HG02588 (cell line): ENCODE data around the gene DCUN1D2.
"Not testable (repeated sequence)": the region's sequence is repeated elsewhere in the genome, so short reads cannot be mapped to it uniquely, and the experiment has no call there.

Experiments
- ATAC-seq: cut with Tn5 transposase; IDR thresholded peaks from one replicate; pipeline ENCODE4 v1.9.1; 2021; ENCODE audit warnings: mild to moderate bottlenecking, moderate library complexity; ENCODE audit not compliant: unreplicated experiment

The DCUN1D2 gene

GRCh38 chr13:113491982-113492381 lies 1.5 kb upstream of the DCUN1D2 start:
- ATAC-seq, result no peak

DNA sequence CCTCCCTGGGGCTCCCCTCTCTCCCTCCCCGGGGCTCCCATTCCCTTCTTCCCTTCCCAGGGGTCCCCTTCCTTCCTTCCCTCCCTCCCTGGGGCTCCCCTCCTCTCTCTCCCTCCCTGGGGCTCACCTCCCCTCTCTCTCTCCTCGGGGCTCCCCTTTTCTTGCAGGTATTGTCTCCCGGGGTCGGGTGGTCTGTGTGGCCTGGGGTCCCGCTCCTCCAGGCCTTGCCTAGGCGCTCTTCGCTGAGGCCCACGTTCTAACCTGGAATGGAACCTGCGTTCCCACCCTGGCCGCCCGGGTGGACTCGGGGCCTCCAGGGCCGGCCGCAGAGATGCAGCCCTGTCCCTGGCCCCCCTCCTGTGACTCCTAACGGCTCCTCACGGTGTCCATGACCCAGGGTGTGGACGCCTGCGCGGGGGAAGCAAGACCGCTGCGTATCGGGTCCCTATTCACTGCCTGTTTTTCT lies 940 bp upstream of the DCUN1D2 start:
- ATAC-seq, result no peak

- peak; percentile 15 for ATAC-seq
Observed at GRCh38 chr13:113489549-113490495, 689 bp downstream of the DCUN1D2 start.

- ATAC-seq, result no peak
Observed at GRCh38 chr13:113489171-113489548, 1.4 kb downstream of the DCUN1D2 start.

GRCh38 chr13:113488283-113488682 lies 2.2 kb downstream of the DCUN1D2 start:
- ATAC-seq, result no peak

GRCh38 chr13:113486698-113487097 lies 3.8 kb downstream of the DCUN1D2 start:
- ATAC-seq, result no peak

DNA sequence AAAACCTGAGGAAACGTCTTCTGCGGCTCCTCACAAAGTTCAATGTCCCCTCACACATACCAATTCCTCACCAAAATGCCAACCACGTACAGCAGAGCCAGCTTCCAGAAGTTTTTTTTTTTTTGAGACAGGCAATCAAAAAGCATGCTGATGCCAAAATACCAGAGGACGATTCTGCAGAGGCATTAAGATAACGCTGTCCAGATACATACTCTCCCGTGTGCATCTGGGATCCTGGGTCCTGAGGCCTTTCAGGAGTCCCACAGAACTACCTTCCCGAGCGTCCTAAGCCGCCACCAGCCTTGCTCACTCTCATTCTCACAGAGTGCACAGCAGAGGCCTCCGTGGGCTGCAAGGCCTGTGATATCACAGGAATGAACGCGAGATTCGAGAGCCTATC lies 5.0 kb downstream of the DCUN1D2 start:
- no peak for ATAC-seq

DNA sequence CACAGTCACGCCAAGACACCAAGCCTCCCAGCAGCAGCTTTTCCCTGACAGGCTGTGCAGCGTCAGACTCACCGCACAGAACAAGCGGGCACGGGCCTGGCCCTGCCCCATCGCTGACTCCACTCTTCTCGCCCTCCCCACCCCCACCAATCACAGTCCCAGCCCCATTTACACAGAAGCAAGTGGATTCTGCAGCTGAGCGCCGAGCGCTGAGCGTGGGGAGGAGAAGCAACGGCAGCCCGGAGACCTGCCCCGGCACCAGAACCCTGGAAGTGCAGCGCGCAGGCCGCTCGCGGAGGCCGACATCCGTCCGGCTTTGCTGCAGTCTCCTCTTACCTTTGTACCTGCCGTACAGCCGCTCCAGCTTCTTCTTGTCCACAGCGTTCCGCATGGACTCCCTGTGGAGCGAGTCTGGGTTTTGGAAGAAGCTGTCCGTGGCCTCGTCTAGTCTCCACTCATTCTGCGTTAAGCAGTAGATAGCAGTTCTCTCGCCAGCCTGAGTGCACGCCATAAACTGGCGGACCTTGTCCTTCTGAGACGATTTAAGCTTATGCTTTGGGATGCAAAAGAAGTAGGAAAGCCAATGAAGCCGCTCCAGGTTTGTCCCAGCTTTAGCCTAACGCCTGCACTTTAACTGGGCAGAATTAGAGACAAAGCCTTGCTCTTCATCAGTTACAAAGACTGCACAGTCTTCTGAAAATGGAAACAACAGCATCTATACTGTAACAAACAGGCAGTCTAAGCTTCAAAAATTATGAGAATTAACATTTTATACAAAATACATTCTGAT lies 6.8 kb downstream of the DCUN1D2 start:
- ATAC-seq, result no peak

DNA sequence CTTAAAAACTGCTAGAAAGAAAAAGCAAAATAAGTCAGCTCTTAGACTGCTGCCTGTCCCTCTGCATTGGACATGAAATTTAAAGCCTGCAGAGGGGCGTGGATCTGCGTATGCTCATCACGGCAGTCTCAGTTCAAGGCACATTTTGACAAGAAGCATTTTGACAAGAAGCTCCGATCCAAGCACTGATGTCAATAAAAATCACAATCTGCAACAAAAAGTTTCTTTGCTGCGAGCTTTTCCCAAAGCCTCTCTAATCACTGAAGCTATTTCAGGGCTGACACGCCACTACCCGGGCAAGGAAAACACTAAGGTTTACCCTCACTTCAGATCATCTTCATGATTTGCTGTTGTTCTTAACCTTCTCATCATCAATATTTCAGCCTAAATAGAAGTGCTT lies 7.4 kb downstream of the DCUN1D2 start:
- no peak for ATAC-seq

DNA sequence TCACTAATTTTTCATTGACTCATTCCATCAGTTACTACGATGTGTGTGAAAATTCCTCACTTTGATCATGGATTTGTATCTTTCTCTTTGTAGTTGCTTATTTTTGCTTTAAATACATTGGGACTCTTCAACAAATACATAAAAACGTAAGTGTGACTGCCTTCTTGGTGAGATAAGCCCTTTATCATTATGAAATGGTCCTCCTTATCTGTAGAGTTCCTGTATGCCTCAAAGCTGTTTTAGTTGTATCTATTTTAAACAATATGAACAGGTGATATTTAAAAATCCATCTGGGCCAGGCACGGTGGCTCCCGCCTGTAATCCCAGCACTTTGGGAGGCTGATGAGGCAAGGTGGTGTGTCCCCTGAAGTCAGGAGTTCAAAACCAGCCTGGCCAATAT lies 11.3 kb downstream of the DCUN1D2 start:
- ATAC-seq, result no peak

- no peak for ATAC-seq
Observed at GRCh38 chr13:113477724-113478123, 12.8 kb downstream of the DCUN1D2 start.

DNA sequence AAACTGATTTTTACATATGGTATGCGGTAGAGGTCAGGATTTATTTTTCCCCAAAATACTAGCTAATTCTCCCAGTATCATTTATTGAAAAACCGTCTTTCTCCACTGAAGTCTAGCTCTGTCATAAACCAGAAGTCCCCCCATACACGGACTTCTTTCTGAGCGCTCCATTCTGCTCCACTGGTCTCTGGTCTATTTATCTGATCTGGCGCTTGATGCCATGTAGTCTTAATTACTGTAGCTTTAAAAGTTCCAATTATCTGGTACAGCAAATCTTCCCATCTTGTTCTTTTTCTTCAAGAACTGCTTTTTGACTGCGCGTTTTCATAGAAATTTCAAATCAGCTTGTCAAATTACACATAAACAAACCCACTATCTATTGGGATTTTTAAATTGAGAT lies 13.7 kb downstream of the DCUN1D2 start:
- ATAC-seq, result no peak

DNA sequence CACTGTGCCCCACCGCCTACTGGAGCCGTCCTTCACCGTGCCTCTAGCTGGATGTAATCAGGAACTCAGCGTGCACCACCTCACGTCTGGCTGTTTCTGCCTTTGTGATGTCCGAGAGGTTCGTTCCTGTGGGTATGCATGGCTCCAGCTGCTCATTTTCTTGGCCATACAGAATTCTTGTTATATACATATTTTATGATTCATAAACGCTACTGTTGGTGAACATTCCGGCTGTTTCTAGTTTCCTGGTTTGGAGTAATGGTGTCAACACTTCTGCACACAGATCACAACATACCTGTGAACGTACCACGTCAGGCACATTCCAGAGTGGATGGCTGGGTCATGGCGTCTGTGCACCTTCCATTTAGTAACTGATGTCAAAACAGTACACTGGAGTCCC lies 14.6 kb downstream of the DCUN1D2 start:
- ATAC-seq, result no peak

DNA sequence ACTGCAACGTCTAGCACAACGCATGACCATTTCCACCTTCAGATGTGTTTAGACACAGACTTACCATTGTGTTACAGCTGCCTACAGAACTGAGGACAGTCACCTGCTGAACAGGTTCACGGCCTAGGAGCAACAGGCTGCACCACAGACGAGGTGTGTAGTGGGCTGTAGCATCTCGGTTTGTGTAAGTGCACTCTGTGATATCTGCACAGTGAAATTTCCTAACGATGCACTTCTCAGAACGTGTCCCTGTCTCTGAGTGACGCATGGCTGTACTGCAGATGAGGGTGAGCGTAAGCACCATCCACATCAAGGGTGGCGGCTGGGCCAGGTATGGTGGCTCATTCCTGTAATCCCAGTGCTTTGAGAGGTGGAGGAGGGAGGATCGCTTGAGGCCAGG lies 15.2 kb downstream of the DCUN1D2 start:
- no peak for ATAC-seq

- ATAC-seq, result no peak
Observed at GRCh38 chr13:113474179-113474578, 16.3 kb downstream of the DCUN1D2 start.

DNA sequence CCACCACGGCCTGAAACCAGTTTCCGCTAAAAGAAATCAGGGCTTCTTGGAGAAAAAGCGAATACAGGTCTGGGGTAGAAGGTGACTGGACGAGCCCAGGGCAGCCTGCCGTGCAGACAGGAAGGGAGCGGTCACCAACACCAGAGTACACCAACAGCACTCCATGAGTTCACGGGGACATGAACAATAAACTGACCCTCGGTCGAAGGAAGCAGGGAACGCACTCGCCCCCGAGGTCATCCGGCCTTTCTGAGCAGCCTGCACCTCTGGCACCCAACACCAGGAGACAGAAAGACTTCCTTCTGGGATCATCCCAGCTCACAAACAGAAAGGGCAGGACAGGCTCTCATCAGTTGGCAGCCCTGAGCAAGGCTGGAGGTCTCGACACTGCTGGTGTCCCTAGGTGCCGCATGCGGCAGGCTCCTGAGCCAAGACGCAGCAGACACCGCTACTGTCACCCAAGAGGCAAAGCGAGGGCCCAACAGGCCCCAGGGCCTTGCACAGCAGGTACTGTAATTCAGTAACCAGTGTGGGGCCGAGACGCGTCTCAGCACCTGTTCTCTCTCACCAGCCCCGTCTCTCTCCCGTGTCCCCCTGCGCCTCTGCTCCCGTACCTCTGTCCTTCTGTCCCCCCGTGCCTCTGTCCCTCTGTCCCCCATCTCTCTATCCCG lies 18.0 kb downstream of the DCUN1D2 start:
- ATAC-seq, result no peak

DNA sequence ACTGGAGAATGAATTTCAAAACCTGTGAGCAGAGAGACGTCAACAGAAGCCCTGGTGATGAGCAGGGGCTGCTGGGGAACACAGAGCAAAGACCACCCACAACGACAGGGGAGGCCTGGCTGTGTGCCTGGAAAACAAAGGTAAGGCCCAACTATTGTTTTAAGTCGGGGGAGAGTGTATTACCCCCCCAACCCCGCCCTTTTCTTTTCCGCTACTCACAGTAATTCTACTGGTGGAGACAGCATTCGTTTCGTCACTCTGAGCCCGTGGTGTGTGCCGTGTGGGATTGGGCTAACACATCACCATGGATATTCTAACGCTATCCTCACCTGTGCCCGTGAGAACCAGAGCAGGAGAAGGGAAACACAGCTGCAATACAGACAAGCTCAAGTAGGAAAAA lies 18.7 kb downstream of the DCUN1D2 start:
- no peak for ATAC-seq

DNA sequence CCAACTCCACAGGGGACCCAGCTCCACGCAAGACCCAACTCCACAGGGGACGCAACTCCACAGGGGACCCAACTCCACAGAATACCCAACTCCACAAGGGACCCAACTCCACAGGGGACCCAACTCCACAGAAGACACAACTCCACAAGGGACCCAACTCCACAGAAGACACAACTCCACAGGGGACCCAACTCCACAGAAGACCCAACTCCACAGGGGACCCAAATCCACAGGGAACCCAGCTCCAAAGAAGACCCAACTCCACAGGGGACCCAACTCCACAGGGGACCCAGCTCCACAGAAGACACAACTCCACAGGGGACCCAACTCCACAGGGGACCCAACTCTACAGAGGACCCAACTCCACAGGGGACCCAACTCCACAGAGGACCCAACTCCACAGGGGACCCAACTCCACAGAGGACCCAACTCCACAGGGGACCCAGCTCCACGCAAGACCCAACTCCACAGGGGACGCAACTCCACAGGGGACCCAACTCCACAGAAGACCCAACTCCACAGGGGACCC lies 19.8 kb downstream of the DCUN1D2 start:
- not testable (repeated sequence) for ATAC-seq

DNA sequence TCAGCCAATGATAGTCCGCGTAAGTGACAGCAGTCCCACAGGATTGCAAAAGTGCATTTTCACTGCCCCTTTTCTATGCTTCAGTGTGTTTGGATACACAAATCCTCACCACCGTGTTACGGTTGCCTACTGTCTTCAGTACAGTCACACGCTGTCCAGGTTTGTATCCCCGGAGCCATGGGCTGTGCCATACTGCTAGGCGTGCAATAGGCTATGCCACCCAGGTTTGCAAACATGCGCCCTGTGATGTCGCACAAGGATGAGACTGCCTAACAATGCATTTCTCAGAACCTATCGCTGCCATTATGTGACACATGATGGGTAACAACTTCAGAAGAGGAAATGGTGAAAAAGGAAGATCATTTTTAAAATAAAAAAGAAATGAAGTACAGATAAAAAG lies 20.4 kb downstream of the DCUN1D2 start:
- no peak for ATAC-seq

DNA sequence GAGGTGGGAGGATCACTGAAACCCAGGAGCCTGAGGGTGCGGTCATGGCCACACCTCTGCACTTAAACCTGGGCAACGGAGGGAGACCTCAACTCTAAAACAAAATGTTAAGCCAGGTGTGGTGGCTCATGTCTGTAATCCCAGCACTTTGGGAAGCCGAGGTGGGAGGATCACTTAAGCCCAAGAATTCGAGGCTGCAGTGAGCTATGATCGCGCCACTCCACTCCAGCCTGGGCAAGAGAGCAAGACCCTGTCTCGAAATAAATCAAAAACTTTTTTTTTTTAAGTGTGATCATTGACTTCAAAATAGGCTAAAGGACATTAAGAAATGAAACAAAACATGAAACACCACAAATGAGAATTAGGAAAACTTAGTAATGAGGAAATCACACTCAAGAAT lies 20.9 kb downstream of the DCUN1D2 start:
- no peak for ATAC-seq
